BE2C (cell line): ENCODE results near the gene CDH3.

ENCODE experiments used
- DNase-seq: peaks from one replicate; pipeline ENCODE4 v3.0.0-alpha.2; 2020
- H3K27me3 ChIP-seq: fragments of 250-450 bp; sonication (Bioruptor Pico); 2 replicates; pipeline ENCODE4 v1.5.1; 2020; ENCODE audit warnings: mild to moderate bottlenecking
- H3K36me3 ChIP-seq: fragments of 250-450 bp; sonication (Bioruptor Pico); 2 replicates; pipeline ENCODE4 v1.5.1; 2020; ENCODE audit warnings: mild to moderate bottlenecking
- H3K4me1 ChIP-seq: fragments of 250-450 bp; sonication (Bioruptor Pico); 2 replicates; pipeline ENCODE4 v1.5.1; 2020
- H3K4me3 ChIP-seq: 2 replicates; pipeline ENCODE4 v1.5.1; 2011; ENCODE audit warnings: low read depth, low read length
- H3K9me3 ChIP-seq: fragments of 250-450 bp; sonication (Bioruptor Pico); 2 replicates; pipeline ENCODE4 v1.5.1; 2020
- CTCF ChIP-seq: IDR thresholded peaks from 2 replicates; pipeline ENCODE4 v1.5.1; 2012; ENCODE audit warnings: mild to moderate bottlenecking, low read depth, low read length

Gene CDH3

GRCh38 chr16:68732741-68733399 lies 87.8 kb downstream of the CDH3 start:
- no peaks in the 10 kb centered on the region for H3K9me3 ChIP-seq
- peaks cover 12% of the 10 kb centered on the region for H3K27me3 ChIP-seq
- no peak for DNase-seq
- H3K4me3 ChIP-seq, result no peak overlapping the region
- H3K4me1 ChIP-seq, result no peaks in the 10 kb centered on the region
- no peak for TF ChIP-seq CTCF
- no peaks in the 10 kb centered on the region for H3K36me3 ChIP-seq

- Histone ChIP-seq H3K4me1 (no peaks in the 10 kb centered on the region), H3K36me3 (no peaks in the 10 kb centered on the region), H3K9me3 (no peaks in the 10 kb centered on the region), H3K27me3 (peaks cover 18% of the 10 kb centered on the region), H3K4me3 (no peak overlapping the region)
- DNase-seq, result no peak
- no peak for TF ChIP-seq CTCF
Measured at GRCh38 chr16:68733570-68733969, 88.5 kb downstream of the CDH3 start.

GRCh38 chr16:68734782-68735181 lies 89.7 kb downstream of the CDH3 start:
- H3K4me1 ChIP-seq, result no peaks in the 10 kb centered on the region
- peaks cover 18% of the 10 kb centered on the region for H3K27me3 ChIP-seq
- no peak for DNase-seq
- TF ChIP-seq CTCF, result no peak
- H3K36me3 ChIP-seq, result no peaks in the 10 kb centered on the region
- no peak overlapping the region for H3K4me3 ChIP-seq
- no peaks in the 10 kb centered on the region for H3K9me3 ChIP-seq

GRCh38 chr16:68736561-68736960 lies 91.5 kb downstream of the CDH3 start:
- Histone ChIP-seq H3K4me3 (no peak overlapping the region), H3K4me1 (no peaks in the 10 kb centered on the region), H3K27me3 (peaks cover 18% of the 10 kb centered on the region), H3K9me3 (no peaks in the 10 kb centered on the region), H3K36me3 (no peaks in the 10 kb centered on the region)
- DNase-seq, result no peak
- no peak for TF ChIP-seq CTCF

- no peak for TF ChIP-seq CTCF
- no peak for DNase-seq
- Histone ChIP-seq H3K4me1 (no peaks in the 10 kb centered on the region), H3K9me3 (no peaks in the 10 kb centered on the region), H3K4me3 (no peak within 1 kb of the TSS), H3K36me3 (no peaks in the 10 kb centered on the region), H3K27me3 (peaks cover 18% of the 10 kb centered on the region)
Measured at GRCh38 chr16:68737046-68737729, 92.1 kb downstream of the CDH3 start, which contains the start of gene CDH1. Gene CDH1, plus strand, starts transcription at chr16:68737292. Its CDS starts 124 bp downstream, at chr16:68737416.
